Fibroblast of mammary gland (primary cell): Measurements from ENCODE around the gene ARFGEF2.
A peak's percentile ranks its signal among the peaks of the same experiment; 100 is the strongest.

Experiments used
- DNase-seq: peaks from one replicate; pipeline ENCODE4 v3.0.0-alpha.2; 2010; ENCODE audit warnings: low read depth
- H3K4me3 ChIP-seq: 2 replicates; pipeline ENCODE4 v1.5.1; 2011; ENCODE audit warnings: low read depth, mild to moderate bottlenecking, low read length, moderate library complexity; ENCODE audit not compliant: control insufficient read depth
- TF ChIP-seq, protein P1 (sequence below): conservative IDR thresholded peaks from 2 replicates; pipeline ENCODE4 v1.5.1; 2011; ENCODE audit warnings: low read depth, low read length, inconsistent platforms; ENCODE audit not compliant: control insufficient read depth, insufficient read depth

ARFGEF2 gene

DNA sequence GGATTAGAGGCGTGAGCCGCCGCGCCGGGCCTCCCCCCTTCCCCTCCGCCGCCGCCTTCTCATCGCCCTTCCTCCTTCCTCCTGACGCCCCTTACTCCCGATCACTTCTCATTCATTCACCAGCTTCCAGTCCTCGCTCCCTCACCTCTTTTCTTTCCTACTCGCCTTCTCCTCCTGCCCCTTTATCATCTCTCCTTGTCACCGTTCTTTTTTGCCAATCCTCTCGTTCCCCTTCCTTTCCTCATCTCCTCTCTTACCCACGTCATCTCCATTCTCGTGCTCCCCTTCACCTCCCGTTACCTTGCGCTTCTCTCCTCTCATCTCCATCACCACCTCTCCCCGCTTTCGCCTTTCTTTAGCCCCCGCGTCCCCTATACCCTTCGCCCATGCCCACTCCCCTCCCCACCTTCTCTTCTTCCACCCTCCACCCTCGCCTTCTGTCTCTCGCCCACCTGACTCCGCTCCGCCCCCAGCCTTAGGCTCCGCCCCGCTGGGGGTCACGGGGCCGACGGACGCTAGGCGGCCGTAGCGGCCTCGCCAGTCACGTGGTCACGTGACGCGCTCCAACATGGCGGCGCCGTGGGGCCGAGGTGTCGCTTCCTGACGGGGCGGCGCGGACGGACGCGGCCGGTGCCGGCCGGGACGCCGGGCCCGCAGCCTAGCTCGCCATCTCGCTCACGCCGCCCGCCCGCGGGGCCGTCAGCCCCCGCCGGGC, at the start of gene ARFGEF2:
Gene ARFGEF2, plus strand, starts transcription at position 544 of the 715 bp plus-strand sequence. CDS start 179 bp downstream, outside the sequence.
- peak; percentile 84 for DNase-seq
- peak within 1 kb of the TSS; percentile 85 for H3K4me3 ChIP-seq
- TF ChIP-seq, protein P1, sequence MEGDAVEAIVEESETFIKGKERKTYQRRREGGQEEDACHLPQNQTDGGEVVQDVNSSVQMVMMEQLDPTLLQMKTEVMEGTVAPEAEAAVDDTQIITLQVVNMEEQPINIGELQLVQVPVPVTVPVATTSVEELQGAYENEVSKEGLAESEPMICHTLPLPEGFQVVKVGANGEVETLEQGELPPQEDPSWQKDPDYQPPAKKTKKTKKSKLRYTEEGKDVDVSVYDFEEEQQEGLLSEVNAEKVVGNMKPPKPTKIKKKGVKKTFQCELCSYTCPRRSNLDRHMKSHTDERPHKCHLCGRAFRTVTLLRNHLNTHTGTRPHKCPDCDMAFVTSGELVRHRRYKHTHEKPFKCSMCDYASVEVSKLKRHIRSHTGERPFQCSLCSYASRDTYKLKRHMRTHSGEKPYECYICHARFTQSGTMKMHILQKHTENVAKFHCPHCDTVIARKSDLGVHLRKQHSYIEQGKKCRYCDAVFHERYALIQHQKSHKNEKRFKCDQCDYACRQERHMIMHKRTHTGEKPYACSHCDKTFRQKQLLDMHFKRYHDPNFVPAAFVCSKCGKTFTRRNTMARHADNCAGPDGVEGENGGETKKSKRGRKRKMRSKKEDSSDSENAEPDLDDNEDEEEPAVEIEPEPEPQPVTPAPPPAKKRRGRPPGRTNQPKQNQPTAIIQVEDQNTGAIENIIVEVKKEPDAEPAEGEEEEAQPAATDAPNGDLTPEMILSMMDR = no peak

DNA sequence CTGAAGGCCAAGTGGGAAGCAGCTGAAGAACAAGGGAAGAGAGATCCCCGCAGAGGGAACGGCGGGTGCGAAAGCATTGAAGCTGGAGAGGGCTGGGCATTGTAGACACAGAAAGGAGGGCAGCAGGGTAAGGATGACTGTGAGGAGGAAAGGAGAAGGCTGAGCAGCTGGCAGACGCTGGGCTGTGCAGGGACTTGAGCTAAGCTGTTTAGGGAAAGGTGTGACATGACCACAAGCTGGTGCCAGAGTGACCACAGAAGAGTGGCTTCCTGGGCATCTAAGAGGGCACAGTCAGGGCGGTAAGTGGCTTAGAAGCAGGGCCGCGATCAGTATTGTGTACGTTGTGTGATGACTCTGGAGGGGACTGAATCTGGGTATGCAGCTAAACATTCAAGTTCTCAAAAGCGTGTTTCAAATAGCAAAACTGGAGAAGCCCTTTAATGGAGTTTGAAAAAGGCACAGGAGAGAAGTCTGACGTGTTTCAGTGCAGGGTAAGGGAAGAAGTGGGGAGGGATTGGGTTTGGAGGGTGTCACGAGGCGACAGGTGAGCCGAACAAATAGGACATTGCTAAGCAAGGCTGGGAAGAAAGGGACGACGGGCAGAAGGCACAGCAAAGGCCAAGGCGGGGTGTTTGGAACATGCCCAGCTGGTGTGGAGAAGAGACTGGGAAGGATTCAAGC, 46.1 kb upstream of the ARFGEF2 start:
- DNase-seq = no peak
- TF ChIP-seq, protein P1 = no peak

DNA sequence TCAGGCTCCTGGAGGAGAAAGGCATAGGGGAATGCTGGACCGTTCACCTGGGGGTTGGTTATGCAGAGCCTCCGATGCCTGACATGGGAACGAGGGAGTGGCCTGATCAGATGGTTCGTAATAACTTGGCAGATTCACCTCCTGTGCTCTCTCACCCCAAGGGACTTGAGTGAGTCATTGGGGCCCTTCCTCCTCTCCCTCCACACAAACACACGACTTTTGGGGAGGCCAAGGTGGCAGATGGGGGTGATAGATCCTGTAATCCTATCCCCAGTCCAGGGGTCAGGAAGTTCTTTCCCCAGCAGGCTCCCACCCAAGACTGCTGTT, 45.6 kb upstream of the ARFGEF2 start:
- no peak overlapping the region for H3K4me3 ChIP-seq
- TF ChIP-seq, protein P1 = no peak
- DNase-seq = peak; percentile 81

More for the DNA sequence above, 46.1 kb upstream of the ARFGEF2 start:
- H3K4me3 ChIP-seq = no peak overlapping the region

DNA sequence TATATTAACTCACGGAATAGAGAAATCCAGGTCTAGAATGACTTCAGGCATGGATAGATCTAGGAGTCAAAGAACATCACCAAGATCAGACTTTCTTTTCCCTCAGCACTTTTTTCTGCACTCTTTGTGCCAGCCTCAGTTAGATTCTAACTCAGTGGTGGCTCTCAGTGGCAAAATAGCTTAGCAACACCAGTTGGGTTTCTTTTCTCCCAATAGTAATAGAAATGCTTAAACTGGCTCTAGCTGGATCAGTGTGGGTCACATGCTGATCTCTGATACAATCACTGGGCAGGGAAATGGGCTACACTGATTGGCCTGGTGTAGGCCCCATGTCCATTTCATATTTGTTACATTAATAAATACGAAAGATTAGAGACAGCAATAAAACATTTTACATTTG, 44.2 kb upstream of the ARFGEF2 start:
- no peak for DNase-seq
- H3K4me3 ChIP-seq = no peak overlapping the region
- TF ChIP-seq, protein P1 = no peak

- H3K4me3 ChIP-seq = no peak overlapping the region
- TF ChIP-seq, protein P1 = no peak
- no peak for DNase-seq
Measured at GRCh38 chr20:48878534-48879248, 42.8 kb upstream of the ARFGEF2 start.

DNA sequence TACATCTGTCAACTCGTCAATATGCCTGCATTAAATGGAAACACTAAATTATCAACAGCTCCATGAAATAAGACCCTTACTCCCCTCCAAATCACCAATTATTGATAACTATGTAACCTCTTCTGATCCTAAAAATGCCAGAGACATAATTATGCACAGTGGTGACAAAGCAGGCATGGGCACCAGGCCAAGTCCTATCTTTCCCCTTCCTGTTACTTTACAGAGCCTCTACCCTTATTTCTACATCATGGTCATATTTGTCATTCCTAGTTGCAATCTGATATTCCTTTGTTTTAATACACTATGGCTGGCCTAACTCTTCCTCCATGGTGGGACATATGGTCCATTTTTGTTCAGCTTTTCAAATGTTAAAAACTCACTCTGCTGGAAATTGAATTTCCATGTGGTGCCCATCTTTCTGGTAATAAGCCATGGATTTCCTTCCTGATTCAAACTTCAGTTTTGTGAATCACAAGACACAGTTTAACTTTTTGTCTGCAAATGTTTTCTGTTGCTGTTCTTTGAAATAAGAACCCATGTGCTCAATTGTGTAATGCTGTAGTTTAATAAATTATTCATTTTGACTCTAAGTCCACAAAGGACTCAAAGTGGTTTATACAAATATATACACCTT, 41.8 kb upstream of the ARFGEF2 start:
- TF ChIP-seq, protein P1 = no peak
- no peak overlapping the region for H3K4me3 ChIP-seq
- no peak for DNase-seq
